BJ (cell line): Measurements from ENCODE around the gene SFMBT1. TPM values are rescaled to one million over a fixed set of nuclear protein-coding genes. Genes with fewer than 3 reads are reported as not detected.

Experiments
- CTCF ChIA-PET: fragments of 350-600 bp; formaldehyde crosslinking; extraction: SDS; loops from one replicate; lab custom pipeline; 2021; ENCODE audit warnings: antibody characterized with exemption, inconsistent platforms; lab: Yijun Ruan, JAX
- POLR2A ChIA-PET: fragments of 300-600 bp; sonication (Branson Sonifier 250); formaldehyde crosslinking; extraction: SDS; loops from one replicate; lab custom pipeline; 2021; ENCODE audit warnings: antibody characterized with exemption; lab: Charles Lee
- DNase-seq: peaks from one replicate; pipeline ENCODE4 v3.0.0-alpha.2; 2011; ENCODE audit warnings: low read depth
- H3K27me3 ChIP-seq: 2 replicates; pipeline ENCODE4 v1.6.0; 2011; ENCODE audit warnings: low read length; ENCODE audit not compliant: control insufficient read depth, insufficient read depth
- H3K36me3 ChIP-seq: 2 replicates; pipeline ENCODE4 v1.5.1; 2011; ENCODE audit warnings: low read length; ENCODE audit not compliant: control insufficient read depth, insufficient read depth
- H3K4me3 ChIP-seq: 2 replicates; pipeline ENCODE4 v1.5.1; 2011; ENCODE audit warnings: low read depth, mild to moderate bottlenecking, control low read depth, low read length
- CTCF ChIP-seq: IDR thresholded peaks from 2 replicates; pipeline ENCODE4 v1.5.1; 2011; ENCODE audit warnings: low read depth, mild to moderate bottlenecking, control low read depth, inconsistent platforms, low read length, moderate library complexity; ENCODE audit not compliant: insufficient read depth
- polyA plus RNA-seq: library from polyadenylated mRNA; depleted of rRNA; stranded (reverse); fragments of >200 nt; gene quantifications from 2 replicates; pipeline ENCODE4 v1.2.3, GENCODE V29; 2011

The SFMBT1 gene
- polyA plus RNA-seq, 1 experiment = 2.1 TPM

DNA sequence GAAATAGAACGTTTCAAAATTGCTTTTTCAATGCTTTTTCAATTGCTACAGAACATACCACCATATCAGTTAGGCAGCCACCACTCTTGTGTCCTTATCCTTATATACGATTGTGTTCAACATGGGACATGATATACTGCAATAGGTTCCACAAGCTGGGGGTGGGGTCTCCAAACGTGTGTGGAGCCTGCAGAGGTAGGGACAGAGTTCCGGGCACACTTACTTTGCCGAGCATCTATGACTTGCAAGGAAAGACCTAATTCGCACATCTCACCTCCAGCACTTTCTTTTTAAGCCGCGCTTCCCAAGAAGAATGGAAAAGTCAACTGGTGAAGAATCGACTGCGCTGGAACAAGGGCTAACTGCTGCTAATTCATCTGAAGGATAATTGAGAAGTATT lies 39.6 kb upstream of the SFMBT1 start:
- no peaks in the 10 kb centered on the region for H3K27me3 ChIP-seq
- H3K4me3 ChIP-seq = no peak overlapping the region
- TF ChIP-seq CTCF = no peak
- peaks cover 2% of the 10 kb centered on the region for H3K36me3 ChIP-seq
- no peak for DNase-seq
- ChIA-PET POLR2A (no interaction called here), CTCF (interaction anchor here (1.9 kb wide), 1 partner anchor 12 kb away, joined by 4 read pairs; no protein-coding TSS in a partner anchor)

DNA sequence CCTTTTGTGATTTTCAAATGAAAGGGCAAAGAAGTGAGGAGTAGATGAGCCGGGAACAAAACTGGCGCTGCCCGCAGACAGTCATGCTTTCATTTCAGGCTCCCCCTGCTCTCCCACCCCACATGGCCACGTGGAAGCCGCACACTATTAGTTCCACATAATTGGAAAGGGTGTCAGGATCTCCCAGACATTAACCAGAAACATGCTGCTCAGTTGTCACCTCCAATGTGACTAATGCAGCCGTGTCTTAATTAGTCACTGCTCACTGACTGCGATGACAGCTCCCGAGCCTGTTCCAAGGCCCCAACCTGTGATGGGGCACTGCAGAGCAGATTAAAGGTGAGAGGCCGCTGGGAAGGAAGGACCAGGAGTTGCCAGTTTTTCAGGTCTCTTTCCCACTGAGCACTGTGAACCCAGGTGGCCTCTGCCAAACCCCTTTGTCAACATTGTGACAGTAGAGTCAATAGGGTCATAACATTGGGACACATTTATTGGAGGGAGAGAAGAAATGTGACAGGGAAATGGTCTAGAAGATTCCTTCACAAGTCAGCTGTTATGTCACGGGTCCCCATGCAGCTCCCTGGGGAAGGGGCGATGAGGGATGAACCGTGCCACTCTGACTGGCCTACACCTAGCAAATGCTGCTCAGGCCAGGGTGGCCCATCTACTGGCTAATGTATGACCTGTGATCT lies 38.6 kb upstream of the SFMBT1 start:
- TF ChIP-seq CTCF = no peak
- Histone ChIP-seq H3K4me3 (no peak overlapping the region), H3K27me3 (no peaks in the 10 kb centered on the region), H3K36me3 (no peaks in the 10 kb centered on the region)
- DNase-seq = no peak
- CTCF ChIA-PET = interaction anchor here (1.0 to 1.4 kb wide), 3 partner anchors 9 to 26 kb away, joined by 3 to 7 read pairs (median 4); no protein-coding TSS in a partner anchor
- POLR2A ChIA-PET = no interaction called here

DNA sequence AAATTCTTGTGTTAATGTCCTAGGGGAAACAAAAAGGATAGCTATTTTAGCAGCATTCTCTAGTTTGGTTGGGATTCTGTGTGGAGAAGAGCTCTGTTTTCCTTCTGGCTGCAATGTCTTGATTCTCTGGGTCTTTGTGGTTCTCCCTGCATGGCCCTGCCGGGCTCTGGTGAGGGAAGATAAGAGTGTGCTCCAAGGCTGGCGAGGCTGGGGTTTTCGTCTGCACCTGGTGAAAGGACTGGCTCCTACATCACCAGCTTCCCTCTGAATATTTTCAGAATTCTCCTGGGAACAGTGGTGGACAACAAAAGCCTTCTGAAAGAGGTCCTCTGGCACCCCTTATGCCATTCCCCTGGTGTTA lies 38.1 kb upstream of the SFMBT1 start:
- Histone ChIP-seq H3K36me3 (no peaks in the 10 kb centered on the region), H3K27me3 (no peaks in the 10 kb centered on the region), H3K4me3 (no peak overlapping the region)
- no peak for DNase-seq
- POLR2A ChIA-PET = no interaction called here
- no peak for TF ChIP-seq CTCF
- CTCF ChIA-PET = interaction anchor here (0.6 to 1.4 kb wide), 4 partner anchors 9 to 77 kb away, joined by 3 to 7 read pairs (median 4); no protein-coding TSS in a partner anchor

- Histone ChIP-seq H3K36me3 (no peaks in the 10 kb centered on the region), H3K4me3 (no peak overlapping the region), H3K27me3 (no peaks in the 10 kb centered on the region)
- DNase-seq = peak; percentile 60
- ChIA-PET CTCF (interaction anchor here (0.6 to 1.4 kb wide), 3 partner anchors 10 to 77 kb away, joined by 3 to 7 read pairs (median 4); no protein-coding TSS in a partner anchor), POLR2A (no interaction called here)
- TF ChIP-seq CTCF = no peak
These were observed 37.6 kb upstream of the SFMBT1 start for GRCh38 chr3:53083521-53083920.

DNA sequence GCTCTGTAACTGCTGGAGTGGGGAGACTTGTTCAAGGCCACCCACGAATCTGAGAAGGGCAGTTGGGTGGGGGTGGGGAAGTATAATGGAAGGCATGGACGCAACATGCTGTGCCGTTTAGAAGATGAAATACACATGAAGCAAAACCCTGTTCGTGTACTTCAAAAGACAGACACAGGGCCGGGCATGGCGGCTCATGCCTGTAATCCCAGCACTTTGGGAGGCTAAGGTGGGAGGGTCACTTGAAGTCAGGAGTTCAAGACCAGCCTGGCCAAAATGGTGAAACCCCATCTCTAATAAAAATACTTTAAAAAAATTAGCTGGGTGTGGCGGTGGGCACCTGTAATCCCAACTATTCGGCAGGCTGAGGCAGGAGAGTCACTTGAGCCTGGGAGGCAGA lies 36.9 kb upstream of the SFMBT1 start:
- no peak for DNase-seq
- TF ChIP-seq CTCF = no peak
- Histone ChIP-seq H3K4me3 (no peak overlapping the region), H3K36me3 (no peaks in the 10 kb centered on the region), H3K27me3 (no peaks in the 10 kb centered on the region)
- ChIA-PET CTCF (no interaction called here), POLR2A (no interaction called here)
